ENCODE measurements around the gene SH3BP4. TPM values are rescaled to one million over a fixed set of nuclear protein-coding genes. Genes with fewer than 3 reads are reported as not detected.

Gene SH3BP4
- total and polyA plus RNA-seq, 2 of the 8 experiments (the other 6 are each of a cell fraction or from before 2014, with no cell fraction given): 28.3 to 35.4 TPM

GRCh38 chr2:235051436-235052260, 99.8 kb downstream of the SH3BP4 start (continued):
- TF ChIP-seq, protein P1, sequence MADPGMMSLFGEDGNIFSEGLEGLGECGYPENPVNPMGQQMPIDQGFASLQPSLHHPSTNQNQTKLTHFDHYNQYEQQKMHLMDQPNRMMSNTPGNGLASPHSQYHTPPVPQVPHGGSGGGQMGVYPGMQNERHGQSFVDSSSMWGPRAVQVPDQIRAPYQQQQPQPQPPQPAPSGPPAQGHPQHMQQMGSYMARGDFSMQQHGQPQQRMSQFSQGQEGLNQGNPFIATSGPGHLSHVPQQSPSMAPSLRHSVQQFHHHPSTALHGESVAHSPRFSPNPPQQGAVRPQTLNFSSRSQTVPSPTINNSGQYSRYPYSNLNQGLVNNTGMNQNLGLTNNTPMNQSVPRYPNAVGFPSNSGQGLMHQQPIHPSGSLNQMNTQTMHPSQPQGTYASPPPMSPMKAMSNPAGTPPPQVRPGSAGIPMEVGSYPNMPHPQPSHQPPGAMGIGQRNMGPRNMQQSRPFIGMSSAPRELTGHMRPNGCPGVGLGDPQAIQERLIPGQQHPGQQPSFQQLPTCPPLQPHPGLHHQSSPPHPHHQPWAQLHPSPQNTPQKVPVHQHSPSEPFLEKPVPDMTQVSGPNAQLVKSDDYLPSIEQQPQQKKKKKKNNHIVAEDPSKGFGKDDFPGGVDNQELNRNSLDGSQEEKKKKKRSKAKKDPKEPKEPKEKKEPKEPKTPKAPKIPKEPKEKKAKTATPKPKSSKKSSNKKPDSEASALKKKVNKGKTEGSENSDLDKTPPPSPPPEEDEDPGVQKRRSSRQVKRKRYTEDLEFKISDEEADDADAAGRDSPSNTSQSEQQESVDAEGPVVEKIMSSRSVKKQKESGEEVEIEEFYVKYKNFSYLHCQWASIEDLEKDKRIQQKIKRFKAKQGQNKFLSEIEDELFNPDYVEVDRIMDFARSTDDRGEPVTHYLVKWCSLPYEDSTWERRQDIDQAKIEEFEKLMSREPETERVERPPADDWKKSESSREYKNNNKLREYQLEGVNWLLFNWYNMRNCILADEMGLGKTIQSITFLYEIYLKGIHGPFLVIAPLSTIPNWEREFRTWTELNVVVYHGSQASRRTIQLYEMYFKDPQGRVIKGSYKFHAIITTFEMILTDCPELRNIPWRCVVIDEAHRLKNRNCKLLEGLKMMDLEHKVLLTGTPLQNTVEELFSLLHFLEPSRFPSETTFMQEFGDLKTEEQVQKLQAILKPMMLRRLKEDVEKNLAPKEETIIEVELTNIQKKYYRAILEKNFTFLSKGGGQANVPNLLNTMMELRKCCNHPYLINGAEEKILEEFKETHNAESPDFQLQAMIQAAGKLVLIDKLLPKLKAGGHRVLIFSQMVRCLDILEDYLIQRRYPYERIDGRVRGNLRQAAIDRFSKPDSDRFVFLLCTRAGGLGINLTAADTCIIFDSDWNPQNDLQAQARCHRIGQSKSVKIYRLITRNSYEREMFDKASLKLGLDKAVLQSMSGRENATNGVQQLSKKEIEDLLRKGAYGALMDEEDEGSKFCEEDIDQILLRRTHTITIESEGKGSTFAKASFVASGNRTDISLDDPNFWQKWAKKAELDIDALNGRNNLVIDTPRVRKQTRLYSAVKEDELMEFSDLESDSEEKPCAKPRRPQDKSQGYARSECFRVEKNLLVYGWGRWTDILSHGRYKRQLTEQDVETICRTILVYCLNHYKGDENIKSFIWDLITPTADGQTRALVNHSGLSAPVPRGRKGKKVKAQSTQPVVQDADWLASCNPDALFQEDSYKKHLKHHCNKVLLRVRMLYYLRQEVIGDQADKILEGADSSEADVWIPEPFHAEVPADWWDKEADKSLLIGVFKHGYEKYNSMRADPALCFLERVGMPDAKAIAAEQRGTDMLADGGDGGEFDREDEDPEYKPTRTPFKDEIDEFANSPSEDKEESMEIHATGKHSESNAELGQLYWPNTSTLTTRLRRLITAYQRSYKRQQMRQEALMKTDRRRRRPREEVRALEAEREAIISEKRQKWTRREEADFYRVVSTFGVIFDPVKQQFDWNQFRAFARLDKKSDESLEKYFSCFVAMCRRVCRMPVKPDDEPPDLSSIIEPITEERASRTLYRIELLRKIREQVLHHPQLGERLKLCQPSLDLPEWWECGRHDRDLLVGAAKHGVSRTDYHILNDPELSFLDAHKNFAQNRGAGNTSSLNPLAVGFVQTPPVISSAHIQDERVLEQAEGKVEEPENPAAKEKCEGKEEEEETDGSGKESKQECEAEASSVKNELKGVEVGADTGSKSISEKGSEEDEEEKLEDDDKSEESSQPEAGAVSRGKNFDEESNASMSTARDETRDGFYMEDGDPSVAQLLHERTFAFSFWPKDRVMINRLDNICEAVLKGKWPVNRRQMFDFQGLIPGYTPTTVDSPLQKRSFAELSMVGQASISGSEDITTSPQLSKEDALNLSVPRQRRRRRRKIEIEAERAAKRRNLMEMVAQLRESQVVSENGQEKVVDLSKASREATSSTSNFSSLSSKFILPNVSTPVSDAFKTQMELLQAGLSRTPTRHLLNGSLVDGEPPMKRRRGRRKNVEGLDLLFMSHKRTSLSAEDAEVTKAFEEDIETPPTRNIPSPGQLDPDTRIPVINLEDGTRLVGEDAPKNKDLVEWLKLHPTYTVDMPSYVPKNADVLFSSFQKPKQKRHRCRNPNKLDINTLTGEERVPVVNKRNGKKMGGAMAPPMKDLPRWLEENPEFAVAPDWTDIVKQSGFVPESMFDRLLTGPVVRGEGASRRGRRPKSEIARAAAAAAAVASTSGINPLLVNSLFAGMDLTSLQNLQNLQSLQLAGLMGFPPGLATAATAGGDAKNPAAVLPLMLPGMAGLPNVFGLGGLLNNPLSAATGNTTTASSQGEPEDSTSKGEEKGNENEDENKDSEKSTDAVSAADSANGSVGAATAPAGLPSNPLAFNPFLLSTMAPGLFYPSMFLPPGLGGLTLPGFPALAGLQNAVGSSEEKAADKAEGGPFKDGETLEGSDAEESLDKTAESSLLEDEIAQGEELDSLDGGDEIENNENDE (IDR thresholded peaks at IDR 0.05; ENCODE audit: insufficient replicate concordance, low read length): no peak
- TF ChIP-seq SP2 (IDR thresholded peaks at IDR 0.05; ENCODE audit: low read length) (no peak), RBBP5 (IDR thresholded peaks at IDR 0.05; ENCODE audit: borderline replicate concordance, low read depth, low read length) (no peak), TAF1 (IDR thresholded peaks at IDR 0.05; ENCODE audit: low read depth, low read length) (no peak)
